ENCODE data around the gene NDE1.
"Not testable (repeated sequence)": the region's sequence is repeated elsewhere in the genome, so short reads cannot be mapped to it uniquely, and the experiment has no call there.

The NDE1 gene

DNA sequence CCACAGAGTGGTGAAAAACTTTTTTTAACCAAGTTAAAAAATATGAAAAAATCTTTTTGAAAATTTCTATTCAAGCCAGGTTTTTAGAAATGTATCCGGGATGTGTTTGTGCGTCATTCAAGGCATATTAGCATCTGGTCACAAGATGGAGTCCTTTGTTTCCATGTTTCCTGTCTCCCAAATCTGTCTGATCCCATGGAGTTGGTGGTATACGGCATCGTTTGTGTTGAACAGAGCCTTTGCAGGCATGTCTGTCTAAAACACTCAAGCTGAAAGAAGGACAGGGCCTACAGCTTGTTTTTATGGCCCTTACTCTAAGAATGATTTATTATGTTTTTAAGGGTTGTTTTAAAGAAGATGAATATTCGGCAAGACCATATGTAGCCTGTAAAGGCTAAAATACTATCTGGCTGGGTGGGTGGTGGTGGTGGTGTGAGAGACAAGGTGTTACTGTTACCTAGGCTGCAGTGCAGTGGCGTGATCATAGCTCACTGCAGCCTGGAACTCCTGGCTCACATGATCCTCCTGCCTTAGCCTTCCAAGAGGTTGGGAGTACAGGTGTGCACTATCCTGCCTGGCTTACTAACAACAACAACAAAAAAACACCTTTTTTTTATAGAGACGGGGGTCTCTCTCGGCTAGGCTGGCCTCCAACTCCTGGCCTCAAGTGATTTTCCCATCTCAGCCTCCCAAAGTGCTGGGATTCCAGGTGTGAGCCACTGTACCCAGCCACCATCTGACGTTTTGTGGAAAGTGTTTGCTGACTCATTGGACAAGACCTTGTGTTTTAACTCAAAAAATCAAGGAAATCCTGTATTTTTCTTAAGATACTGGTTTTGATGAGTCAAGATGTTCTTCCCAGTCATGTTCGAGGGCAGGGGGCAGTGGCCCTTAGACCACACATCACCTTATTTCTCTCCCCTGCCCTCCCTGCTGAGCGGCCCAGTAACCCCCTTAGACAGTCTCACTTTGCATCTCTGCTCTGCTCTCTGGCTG is 52.2 kb downstream of the NDE1 start:
- DNase-seq, result no peak

DNA sequence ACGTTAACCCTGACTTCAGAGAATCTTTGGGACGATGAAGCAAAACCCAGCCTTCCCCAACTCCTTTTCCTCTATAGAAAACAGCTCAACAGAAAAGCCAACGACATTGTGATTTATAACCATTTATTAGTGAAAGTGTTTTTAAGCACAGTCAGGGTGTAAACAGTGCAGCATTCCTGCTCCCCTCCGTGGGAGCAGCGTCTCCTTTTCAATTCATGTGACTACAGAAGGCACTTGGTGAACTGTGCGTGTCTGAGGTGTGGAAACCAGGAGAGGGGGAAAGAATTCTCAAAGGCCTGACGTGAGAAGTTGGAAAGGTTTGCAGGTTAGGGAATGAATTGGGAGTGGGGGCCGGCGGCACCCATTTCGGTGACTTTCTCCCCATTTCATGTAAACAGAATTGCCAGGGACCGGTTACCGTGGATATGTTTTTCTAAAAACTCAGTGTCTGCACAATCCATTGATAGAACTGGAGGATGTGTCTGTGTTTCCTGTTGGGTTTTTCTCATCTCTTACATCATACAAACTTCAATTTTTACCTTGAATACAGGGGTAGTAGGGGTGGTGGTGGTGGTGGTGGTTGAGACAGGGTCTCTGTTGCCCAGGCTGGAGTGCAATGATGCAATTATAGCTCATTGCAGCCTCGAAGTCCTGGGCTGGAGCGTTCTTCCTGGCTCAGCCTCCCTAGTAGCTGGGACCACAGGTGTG is 53.1 kb downstream of the NDE1 start:
- no peak for DNase-seq

DNA sequence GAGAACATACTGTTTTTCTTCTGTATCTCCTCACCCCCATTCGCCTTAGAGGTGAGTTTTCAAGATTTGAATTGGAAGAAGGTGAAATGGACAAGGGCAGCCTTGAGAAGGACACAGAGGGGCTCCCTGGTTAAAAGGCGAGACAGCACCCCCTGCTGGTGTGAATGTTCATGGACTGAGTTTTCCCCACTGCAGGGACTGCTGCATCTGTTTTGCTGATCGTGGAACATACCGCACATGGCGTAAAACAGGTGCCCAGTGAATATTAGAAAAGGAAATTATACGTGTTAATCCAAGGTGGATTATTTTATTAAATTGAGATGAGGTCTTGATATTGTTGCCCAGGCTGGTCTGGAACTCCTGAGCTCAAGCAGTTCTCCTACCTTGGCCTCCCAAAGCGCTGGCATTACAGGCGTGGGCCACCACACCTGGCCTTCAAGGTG is 54.5 kb downstream of the NDE1 start:
- DNase-seq, result peak; percentile 9

DNA sequence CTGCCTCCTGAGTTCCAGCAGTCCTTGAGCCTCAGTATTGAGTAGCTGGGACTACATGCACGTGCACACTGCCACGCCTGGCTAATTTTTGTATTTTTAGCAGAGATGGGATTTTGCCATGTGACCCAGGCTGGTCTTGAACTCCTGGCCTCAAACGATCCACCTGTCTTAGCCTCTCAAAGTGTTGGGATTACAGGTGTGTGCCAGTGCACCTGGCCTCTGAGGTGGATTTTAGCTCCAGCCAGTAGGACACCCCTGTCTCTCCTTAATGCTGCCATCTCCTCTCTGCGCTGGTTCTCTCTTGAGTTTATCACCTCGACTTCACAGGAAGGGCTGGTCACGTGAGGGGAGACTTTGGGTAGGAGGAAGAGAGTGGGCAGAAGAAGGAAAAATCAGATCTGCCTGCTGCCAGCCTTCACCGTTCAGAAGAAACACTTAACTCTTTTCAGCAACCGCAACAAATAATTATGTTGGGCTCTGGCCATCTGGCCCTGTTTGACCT is 55.1 kb downstream of the NDE1 start:
- no peak for DNase-seq

DNA sequence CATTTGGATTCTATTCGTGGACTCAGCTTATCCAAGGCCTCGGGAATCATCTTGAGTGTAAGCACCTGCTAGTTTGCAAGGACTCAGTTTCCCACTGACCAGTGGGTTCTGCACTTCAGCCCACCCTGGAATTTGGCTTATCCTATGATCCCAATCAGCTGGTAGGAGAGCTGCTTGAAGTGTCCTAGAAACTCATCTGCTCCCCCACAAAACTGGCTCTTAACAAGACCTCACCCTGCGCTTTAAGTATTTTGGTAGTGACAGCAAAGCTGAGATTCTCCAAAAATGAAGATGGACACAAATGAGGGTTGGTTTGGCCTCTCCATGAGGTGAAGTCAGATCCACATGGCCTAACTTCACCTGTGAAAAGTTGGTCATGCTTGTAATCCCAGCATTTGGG is 57.3 kb downstream of the NDE1 start:
- DNase-seq, result no peak

DNA sequence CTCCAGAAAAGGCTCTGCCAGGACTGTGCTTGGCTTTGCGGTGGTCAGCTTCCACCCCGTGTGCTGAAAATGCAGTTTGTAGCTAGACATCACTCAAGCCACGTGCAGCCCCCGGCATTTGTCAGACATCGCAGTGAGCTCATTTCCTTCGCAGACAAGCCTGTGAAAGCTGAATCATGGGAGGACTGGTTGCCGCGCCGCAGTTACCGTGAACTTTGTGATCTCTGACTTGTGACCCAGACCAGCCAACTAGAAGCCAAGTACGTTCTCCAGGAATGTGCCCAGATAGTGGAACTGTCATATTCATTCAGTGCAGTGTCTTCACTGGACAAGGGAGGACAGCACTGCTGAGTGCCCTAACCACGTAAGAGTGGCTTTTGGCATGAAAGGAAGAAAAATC is 58.1 kb downstream of the NDE1 start:
- no peak for DNase-seq

DNA sequence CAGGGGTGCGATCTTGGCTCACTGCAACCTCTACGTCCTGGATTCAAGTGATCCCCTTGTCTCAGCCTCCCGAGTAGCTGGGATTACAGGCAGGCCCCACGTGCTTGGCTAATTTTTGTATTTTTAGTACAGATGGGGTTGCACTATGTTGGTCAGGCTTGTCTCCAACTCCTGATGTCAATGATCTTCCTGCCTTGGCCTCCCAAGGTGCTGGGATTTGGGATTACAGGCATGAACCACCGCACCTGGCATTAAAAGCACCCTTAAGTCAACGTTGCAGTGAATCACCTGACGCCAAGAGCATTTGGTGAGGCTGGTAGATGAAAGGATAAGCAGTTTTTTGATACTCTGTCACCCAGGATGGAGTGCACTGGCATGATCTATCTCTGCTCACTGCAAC is 59.0 kb downstream of the NDE1 start:
- no peak for DNase-seq

DNA sequence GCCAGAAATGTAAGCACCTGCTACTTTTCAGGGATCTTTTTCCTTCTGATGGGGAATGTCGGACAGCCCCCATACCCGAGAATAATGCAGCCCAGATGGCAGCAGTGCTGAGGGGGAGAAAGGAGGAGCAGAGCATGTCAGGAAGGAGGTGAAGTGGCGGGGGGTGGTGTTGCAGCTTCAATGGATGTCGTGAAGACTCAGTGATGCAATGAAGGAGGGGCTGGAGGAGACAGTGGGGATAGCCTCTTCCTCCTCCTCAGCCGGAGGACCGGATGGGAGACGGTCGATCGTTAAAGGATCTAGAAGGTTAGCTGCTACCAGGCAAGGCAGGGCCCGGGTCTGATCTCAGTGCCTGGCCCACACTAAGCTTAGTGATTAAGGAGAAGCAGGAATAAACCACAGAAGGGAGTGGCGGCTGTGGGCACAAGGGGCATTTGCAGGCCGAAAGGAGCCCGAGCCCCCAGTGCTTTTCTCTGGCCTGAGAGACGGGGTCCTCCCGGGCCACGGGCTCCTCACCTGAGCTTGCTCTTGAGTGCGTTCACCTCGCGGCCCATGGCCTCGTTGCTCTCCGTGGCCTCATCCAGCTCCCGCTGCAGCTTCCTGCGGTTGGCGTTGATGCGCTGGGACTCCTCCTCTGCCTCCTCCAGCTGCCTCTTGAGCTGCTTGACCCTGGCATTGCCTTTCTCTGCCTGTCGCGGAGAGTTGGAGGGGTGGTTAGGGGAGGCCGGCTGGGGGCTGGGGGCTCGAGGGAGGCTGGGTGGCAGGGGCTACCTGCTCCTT is 64.5 kb downstream of the NDE1 start:
- DNase-seq, result no peak

DNA sequence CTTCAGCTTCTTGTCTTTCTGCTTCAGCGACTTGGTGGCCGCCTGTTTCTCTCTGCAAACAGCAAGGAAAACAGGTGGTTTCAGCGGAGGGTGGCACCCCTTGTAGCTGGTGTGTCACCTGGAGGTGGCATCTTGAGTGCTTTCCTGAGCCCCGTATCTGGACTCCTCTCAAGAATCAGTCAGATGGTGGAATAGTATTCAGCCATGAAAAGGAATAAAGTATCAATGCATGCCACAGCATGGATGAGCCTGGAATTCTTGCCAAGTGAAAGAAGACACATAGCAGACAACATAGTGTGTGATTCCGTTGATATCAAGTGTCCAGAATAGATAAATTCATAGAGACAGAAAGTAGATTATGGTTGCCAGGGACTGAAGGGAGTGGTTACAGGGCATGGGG is 65.2 kb downstream of the NDE1 start:
- no peak for DNase-seq

DNA sequence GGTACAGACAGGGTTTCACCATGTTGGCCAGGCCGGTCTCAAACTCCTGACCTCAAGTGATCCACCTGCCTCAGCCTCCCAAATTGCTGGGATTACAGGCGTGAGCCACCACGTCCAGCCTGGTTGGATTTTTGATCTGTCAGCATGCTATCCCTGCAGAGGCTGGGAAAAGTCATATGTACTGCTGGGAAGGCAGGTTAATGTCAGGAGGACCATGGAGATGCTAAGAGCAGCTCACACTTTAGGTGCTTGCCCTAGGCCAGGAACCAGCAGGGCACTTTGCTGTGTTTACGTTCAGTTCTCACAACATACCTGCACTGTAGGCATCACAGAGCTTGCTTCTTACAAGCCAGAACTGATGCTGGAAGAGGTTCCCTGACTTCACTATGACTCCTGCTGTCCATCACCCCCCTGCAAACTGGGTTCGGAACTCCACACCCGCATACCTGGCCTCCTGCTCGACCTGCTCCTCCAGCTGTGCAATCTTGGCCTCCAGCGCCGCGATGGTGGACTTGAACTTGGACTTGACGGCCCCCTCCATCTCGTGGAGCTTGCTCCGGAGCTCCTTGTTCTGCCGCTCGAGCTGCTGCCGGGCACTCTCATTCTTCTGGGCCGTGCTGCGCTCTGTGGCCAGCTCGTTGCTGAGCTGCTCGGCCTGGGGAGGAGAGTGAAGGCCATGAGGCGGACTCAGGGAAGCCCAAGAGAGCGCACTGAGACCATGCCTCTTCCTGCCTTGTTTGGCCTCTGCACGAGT is 66.8 kb downstream of the NDE1 start:
- DNase-seq, result no peak

DNA sequence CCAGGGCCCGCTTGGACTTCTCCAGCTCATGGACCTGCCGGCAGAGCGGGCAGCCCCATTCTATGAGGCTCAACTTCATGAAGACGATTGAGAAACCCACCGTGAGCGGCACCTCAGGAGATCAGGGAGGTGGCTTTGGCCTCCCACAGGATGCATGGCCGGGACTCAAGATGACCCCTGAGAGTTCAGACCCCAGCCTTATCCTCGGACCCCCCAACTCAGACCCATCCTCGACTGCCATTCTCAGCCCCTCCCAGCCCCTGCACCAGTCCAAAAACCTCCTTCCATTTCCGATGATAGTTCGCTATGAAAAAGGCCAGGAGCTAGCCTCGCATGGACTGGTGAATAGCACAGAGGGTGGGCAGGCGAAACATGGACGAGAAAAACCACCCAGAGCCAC is 71.0 kb downstream of the NDE1 start:
- no peak for DNase-seq

DNA sequence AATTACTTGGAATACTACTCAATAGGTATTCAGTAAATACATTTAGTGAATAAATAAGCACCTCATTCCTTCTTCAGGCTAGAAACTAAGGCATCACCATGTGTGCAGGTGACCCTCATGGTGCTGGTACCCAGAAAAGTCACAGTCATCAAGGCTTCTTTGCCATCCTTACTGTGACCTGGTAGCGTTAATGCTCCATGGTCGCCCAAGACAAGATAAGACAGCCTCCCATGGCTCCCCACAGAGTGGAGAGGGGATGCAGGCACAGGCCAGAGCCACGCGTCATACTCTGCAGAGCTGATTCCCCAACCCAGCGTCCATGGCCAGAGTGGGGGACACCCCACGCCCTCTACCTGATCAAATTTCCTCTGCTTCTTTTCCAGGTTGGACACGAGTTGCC is 73.8 kb downstream of the NDE1 start:
- DNase-seq, result no peak

DNA sequence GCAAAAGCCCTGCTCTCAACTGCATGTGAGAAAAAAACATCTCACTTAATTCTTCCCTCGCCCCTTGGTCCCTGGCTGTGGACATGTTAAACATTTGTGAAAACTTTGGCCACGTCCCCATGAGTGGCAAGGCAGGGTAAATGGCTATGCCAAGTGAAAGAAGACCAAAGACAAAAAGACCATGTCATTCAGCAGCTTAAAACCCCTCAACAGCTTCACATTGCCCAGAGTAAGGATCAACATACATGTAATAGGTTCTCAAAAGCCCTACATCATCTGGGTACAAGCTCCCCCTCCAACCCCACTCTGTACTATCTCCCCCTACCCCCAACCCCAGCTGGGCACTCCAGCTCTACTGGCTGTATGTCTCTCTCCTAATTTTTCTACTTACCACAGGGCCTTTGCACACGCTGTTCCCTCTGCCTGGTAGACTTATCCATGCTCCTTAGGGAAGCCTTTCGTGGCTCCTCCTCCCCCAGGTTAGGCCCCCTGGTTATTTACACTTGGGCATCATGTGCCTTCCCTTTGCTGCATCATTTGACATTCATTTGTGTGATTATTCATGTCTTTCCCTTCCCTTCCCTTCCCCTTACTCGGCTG is 75.7 kb downstream of the NDE1 start:
- no peak for DNase-seq

DNA sequence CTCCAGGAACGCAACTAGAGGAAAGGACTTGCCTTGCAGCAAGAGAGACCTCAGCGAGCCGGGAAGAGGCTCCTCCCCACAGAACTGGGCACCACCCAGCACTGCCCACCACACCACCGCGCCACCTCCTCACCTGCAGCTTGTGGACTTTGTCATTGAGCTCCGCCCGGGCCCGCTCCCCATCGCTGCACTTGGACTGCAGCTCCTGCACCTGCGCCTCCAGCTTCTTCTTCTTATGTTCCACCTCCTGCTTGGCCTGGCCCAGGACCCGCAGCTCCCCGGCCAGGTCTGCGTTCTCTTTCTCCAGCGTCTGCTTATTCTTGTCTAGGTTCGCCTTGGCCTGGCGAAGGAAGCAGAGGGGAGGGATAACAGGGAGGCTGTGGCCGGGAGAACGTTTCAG is 76.7 kb downstream of the NDE1 start:
- no peak for DNase-seq

DNA sequence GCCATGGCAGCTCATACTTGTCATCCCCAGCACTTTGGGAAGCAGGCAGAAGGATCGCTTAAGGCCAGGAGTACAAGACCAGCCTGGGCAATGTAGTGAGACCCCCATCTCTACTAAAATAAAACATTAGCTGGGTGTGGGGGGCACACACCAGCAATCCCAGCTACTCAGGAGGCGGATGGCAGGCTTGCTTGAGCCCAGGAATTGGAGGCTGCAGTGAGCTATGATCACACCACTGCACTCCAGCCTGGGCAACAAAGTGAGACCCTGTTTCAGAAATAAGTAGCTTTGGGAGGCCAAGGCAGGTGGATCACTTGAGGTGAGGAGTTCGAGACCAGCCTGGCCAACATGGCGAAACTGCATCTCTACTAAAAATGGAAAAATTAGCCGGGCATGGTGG is 77.7 kb downstream of the NDE1 start:
- DNase-seq, result not testable (repeated sequence)

DNA sequence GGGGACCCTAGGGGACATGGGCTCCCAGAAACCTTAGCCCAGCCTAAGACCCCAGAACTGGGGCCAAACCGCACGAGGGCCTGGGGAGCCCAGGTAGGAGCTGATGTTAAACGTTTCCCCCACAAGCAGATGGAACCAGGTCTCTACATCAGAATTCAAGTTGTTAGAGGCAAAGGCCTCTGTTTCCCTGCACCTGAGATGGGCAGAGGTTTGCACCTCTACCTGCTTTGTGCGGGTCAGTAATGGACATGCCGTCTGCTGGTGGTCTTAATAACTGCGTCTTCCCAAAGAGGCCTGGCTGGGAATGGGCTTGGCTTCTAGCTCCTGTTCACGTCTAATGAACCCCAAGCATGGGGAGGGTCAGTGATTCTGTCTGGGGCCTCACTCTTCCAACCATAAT is 79.1 kb downstream of the NDE1 start:
- no peak for DNase-seq

DNA sequence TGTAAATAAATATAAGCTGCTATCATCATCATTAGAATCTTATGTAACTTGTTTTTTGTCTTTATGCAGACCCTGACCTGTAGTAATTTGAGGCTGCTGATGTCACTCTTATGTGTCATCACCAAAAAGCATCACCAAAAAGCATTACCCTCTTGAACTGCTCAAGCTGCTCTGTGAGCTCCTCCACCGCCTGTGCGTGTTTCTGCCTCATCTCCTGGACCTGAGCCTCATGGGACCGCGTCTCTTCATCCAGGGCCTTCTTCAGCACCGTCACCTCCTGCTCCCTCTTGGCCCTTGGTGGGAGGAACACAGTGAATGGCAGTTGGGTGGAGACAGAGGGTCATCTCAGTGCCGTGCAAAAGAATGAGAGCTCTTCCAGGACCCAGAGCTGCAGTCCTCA is 82.4 kb downstream of the NDE1 start:
- no peak for DNase-seq

DNA sequence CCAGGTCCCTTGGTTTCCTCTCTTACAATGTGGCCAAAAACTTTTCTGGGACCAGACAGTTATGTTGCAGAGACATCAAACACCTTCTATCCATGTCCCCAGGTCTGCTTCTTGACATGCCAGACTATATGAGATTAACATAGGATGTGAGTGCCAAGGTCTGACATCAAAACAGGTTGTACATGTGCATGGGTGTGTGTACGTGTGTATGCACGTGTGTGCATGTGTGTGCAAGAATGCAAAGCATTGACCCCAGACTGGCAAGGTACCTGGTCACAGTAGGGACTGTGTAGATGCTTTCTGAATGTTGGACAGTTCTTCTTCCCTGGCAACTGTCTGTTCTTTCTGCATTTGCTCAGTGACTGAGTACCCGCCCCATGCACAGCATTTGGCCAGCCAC is 85.6 kb downstream of the NDE1 start:
- DNase-seq, result no peak

DNA sequence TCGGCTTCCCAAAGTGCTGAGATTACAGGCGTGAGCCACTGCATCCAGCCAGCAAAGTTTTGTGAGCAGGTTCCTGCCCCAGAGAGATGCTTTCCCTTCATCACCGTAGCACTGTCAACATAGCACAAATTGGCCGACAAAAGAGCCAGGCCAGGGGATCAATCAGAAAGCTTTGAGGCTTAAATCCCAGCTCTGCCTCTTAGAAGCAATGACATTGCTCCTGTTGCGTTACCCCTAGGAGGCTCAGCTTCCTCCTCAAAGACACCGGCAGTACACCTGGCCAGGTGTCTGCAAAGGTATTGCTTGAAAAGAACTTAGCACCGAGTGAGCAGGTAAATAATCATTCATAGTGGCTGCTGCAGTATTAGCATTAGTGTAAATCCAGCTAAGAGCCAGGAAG is 86.5 kb downstream of the NDE1 start:
- DNase-seq, result no peak

DNA sequence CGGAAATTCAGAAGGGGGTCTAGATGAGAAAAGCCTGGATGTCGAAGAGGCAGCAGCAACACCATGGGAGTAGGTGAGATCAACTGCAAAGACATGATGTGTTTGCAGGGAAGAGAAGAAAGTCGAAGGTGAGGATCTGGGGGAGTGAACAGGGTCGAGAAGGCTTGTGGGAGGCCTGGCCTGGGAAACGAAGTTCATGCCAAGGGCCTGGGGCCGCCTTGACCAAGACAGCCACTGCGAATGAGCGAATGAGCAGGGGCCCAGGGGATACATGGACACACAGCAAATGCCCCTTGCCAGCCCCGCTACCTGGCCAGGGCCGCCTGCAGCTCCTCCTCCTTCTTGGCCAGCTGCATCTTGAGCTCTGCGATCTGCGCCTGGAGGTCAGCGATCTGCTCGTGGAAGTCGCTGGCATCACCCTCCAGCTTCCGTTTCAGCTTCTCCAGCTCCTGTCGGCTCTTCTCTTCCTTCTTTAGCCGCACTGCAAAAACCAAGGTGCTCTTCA is 87.1 kb downstream of the NDE1 start:
- no peak for DNase-seq

DNA sequence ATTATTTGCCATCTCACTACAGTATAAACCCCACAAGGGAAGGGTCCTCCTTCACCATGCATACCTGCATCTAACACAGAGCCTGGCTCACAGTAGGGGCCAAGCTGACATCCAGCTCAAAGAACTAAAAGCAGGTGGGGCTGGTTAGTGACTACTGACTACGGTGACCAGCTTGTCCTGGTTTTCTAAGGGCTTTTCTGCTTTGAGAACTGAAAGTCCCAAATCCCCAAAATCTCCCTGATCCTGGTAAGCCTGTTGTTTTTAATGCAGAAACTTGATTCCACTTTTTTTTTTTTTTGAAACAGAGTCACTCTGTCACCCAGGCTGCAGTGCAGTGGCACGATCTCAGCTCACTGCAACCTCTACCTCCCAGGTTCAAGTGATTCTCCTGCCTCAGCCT is 89.4 kb downstream of the NDE1 start:
- no peak for DNase-seq

DNA sequence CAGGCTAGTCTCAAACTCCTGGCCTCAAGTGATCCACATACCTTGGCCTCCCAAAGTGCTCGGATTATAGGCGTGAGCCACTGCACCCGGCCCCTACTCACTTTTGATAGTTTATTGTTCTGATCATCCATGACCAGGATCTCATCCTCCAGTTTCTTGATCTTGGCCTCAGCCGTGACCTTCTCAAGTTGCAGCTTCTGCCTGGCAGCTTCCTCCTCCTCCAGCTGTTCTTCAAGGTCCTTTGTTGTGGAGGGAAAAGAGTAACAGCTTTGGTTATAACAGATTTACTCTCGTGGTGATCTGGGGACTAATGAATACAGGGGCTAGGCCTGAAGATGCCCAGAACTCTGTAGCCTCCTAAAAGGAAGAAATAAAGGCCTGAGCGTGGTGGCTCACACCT is 89.9 kb downstream of the NDE1 start:
- DNase-seq, result no peak

Measured in NCI-H1105 (cell line).